Measurements from ENCODE around the gene STARD8.
"Not testable (repeated sequence)": the region's sequence is repeated elsewhere in the genome, so short reads cannot be mapped to it uniquely, and the experiment has no call there.

Gene STARD8

GRCh38 chrX:68684919-68685304 is 37.4 kb downstream of the STARD8 start:
- no peak for TF ChIP-seq CTCF (conservative IDR thresholded peaks at IDR 0.05)

GRCh38 chrX:68685685-68686084 is 38.2 kb downstream of the STARD8 start:
- TF ChIP-seq CTCF (conservative IDR thresholded peaks at IDR 0.05) = no peak
- H3K27ac ChIP-seq = no peak overlapping the region

More at GRCh38 chrX:68684919-68685304, 37.4 kb downstream of the STARD8 start:
- H3K27ac ChIP-seq = no peak overlapping the region

GRCh38 chrX:68686097-68686977 is 38.9 kb downstream of the STARD8 start:
- no peak for TF ChIP-seq CTCF (conservative IDR thresholded peaks at IDR 0.05)
- no peak overlapping the region for H3K27ac ChIP-seq

GRCh38 chrX:68688931-68689330 is 41.5 kb downstream of the STARD8 start:
- H3K27ac ChIP-seq = not testable (repeated sequence)

DNA sequence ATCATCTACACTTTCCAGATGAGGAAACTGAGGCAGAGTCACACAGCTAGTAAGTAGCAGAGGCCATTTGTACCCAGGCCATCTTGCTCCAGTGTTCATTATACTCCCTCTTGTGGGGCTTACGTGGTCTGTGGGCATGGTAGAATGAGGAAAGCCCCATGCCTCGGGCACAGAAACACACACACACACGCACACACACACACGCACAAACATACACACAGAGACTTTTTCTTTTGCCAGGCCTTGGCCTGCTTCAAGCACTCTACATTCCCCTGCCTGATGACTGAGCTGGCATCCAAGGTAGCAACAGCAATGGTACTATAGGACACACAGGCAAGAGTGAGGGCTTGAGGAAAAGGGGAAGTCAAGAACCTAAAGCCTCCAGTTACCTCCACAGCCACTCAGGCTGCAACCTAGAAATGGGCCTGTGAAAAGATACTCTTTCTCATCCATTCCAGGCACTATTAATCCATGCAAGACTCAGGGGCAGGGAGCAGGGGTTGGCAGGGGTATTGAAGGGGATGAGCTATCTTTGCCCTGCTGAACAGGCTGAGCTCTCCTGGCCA is 43.6 kb downstream of the STARD8 start:
- TF ChIP-seq CTCF (conservative IDR thresholded peaks at IDR 0.05) = no peak
- H3K27ac ChIP-seq = no peak overlapping the region

- H3K27ac ChIP-seq = no peak overlapping the region
- TF ChIP-seq CTCF (conservative IDR thresholded peaks at IDR 0.05) = no peak
These were observed 44.5 kb downstream of the STARD8 start for GRCh38 chrX:68691921-68692320.

- TF ChIP-seq CTCF (conservative IDR thresholded peaks at IDR 0.05) = no peak
- H3K27ac ChIP-seq = no peak overlapping the region
These were observed 45.2 kb downstream of the STARD8 start for GRCh38 chrX:68692651-68693050.

All from VCaP (cell line).